GM19395 (cell line): ENCODE data around the gene ARHGAP11A.

ENCODE experiments used
- ATAC-seq: cut with Tn5 transposase; IDR thresholded peaks from one replicate; pipeline ENCODE4 v1.9.1; 2021; ENCODE audit warnings: mild to moderate bottlenecking, moderate library complexity; ENCODE audit not compliant: unreplicated experiment

The ARHGAP11A gene

DNA sequence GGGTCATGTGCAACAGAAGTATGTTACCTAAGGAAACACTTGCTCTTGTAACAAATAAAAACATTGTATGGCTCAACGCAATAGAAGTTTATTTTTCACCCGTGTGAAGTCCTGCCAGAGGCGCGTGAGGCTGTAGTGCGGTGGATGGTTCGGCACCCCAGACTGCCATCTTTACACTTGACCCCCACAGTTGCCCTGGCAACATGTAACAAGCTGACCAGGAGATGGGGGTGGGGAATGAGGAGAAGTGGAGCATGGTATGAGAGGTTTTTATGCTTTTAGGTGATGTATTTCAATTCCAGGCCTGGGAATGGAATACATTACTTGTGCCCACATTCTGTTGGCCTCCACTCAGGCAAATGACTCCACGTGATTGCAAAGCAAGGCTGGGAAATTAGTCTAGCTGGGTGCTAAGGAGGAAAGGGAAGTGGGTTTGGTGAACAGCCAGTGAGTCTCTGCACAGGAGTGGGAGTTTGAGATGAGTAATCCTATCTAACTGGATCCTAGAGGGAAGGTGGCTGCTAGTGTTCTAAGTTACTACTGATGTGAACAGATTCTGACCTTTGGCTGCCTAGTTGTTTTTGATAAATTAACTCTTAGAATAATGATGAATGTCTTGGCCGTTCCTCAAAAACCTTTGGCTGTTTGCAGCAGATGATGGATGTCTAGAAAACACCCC, 68.7 kb downstream of the ARHGAP11A start:
- ATAC-seq = no peak

DNA sequence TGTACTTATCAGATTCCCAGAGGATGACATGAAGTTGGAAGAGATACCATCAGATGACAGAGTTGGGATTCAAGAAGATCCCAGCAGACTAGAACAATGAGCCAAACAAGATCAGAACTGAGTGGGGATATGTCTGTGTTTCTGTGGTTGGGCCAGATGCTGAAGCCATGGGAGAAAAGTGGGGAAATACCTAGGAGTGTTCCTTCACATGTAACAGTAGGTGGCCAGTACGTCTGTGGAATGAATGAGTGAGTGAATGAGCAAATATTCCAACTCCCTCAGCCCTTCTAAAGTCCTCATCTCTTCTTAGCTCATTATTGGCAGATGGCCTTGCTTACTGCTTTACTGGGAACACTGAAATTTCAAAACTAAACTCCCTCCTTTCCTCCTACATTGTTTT, 70.3 kb downstream of the ARHGAP11A start:
- no peak for ATAC-seq

- no peak for ATAC-seq
Measured at GRCh38 chr15:32687556-32687955, 72.3 kb downstream of the ARHGAP11A start.

DNA sequence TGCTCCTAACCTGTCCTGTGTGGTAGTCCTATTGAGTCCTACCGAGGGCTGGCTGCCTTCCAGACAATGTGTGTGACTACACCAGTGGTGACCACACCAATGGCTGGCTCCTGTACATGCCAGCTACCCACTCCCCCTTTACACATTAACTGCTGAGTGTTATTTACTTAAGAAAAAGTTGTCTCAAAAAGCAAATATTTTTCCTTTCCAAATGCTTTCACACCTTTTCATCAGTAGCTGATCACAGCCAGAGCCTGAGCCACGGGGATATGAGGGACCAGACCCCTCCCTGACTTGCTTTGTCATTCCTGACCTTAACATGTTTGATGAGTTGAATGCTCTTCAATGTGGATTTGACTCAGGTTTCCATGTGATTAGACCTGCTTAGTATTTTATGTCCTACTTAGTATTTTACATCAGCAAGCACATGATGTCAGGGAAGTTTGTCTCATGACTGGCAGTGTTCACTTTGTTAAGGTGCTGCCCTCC, 72.9 kb downstream of the ARHGAP11A start:
- ATAC-seq = no peak
